ENCODE results near the gene SCGB2B2.
"Not testable (repeated sequence)": the region's sequence is repeated elsewhere in the genome, so short reads cannot be mapped to it uniquely, and the experiment has no call there.

SCGB2B2 gene

GRCh38 chr19:34669305-34669704, 7.7 kb downstream of the SCGB2B2 start:
- no peak for DNase-seq (ENCODE audit: low read depth, low spot score)

DNA sequence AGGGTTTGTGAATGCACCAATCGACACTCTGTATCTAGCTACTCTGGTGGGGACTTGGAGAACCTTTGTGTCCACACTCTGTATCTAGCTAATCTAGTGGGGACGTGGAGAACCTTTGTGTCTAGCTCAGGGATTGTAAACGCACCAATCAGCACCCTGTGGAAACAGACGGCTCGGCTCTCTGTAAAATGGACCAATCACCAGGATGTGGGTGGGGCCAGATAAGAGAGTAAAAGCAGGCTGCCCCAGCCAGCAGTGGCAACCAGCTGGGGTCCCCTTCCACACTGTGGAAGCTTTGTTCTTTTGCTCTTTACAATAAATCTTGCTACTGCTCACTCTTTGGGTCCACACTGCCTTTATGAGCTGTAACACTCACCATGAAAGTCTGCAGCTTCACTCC, 8.3 kb downstream of the SCGB2B2 start:
- not testable (repeated sequence) for DNase-seq (ENCODE audit: low read depth, low spot score)

DNA sequence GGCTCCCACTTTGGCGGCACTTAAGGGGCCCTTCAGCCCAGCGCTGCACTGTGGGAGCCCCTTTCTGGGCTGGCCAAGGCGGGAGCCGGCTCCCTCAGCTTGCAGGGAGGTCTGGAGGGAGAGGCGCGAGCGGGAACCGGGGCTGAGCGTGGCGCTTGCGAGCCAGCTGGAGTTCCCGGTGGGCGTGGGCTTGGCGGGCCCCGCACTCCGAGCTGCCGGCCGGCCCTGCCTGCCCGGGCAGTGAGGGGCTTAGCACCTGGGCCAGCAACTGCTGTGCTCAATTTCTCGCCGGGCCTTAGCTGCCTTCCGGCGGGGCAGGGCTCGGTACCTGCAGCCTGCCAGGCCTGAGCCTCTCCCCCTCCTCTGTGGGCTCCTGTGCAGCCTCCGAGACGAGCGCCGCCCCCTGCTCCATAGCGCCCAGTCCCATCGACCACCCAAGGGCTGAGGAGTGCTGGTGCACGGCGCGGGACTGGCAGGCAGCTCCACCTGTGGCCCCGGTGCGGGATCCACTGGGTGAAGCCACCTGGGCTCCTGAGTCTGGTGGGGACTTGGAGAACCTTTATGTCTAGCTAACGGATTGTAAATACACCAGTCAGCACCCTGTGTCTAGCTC, 8.8 kb downstream of the SCGB2B2 start:
- DNase-seq (ENCODE audit: low read depth, low spot score) = not testable (repeated sequence)

DNA sequence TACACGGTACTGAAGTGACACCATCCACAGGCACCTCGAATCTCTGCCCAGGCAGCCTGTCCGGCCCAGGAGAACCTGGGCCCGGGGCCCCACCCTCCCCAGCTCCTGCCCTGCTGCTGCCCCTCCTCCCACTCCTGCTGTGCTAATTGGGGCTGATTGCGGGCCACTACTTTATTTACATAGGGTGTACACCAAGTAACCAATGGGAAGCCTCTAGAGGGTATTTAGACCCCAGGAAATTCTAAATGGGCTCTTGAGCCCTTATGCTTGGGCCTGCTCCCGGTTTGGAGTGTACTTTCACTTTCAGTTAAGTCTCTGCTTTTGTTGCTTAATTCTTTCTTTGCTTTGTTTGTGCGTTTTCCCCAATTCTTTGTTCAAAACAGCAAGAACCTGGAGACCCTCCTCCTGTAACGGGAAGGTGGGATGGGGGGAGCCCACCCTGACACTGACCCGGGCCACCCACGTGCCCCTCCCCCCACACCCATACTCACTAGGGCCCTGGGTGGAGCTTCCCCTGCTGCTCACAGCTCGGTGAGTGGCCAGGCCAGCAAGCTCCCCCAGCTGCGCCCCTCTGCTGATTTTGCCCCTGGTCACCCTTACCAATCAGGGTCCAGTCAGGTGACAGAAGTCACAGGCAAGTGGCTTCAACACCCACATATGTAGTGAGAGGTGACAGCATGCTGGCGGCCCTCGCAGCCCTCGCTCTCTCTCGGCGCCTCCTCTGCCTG, 9.4 kb downstream of the SCGB2B2 start:
- no peak for DNase-seq (ENCODE audit: low read depth, low spot score)

DNA sequence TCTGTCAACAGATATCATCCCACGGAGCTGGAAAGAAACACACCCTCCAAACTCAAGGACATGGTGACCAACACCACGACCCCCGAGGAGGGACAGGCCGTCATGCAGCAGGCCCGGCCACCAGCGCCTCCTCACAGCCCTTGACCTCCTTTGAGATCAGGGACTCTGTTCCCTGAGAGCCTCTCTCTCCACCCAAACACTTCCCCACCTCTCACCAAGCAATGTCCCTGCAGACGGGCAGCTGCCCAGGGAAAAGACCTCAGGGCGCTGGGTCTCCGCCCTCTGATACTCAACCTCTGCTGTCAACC, 10.0 kb downstream of the SCGB2B2 start:
- no peak for DNase-seq (ENCODE audit: low read depth, low spot score)

DNA sequence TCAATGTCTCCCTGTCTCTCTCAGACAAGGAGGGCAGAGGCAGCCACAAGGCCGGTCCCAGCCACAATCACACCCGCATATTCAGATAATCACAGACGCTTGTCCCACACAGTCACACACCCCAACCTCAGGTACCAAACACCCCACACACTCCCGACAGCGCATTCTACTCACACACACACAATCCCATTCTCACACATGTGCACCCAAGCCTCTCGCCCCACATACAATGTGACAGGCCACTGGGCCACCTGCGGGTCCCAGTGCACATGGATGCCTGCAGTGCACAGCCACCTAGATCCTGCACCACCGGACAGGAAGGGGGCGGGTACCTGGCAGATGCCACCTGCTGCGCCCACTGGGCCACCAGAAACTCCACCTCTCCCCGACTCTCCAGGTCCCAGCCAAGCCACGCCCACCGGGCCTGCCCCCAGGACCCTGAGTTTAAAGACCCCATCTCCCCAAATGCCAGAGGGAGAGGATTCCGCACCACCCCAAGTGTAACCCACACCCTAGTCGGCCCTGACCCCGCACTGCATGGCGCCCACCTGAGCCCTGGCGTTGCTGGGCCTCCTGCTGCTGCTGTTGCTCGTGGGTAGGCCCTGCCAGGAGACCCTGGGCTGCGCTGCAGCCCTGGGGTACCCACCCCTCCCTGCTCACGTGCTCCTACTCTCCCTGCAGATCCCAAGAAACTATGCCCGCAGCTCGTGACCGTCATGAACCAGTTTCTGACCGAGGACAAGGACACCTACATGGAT, 10.6 kb downstream of the SCGB2B2 start:
- no peak for DNase-seq (ENCODE audit: low read depth, low spot score)

- DNase-seq (ENCODE audit: low read depth, low spot score) = not testable (repeated sequence)
Measured at GRCh38 chr19:34665275-34665674, 11.7 kb downstream of the SCGB2B2 start.

DNA sequence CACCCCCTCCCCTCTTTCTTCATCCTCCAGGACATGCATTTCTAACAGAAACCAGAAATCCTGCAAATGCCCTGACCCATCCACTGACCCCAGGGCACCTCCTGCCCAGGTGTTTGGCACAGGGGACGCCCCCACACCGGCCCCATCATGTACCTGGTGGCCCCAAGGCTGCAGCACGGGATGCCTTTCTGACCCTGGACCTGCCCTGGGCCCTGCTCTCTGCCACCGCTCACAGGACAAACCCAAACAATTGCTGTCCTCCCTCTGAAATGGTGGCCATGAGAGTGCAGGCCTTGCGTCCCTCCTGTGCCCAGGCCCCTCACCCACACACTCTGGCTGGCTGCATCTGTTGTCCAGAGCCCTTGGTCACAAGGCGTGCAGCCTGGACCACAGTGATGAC, 12.1 kb downstream of the SCGB2B2 start:
- no peak for DNase-seq (ENCODE audit: low read depth, low spot score)

DNA sequence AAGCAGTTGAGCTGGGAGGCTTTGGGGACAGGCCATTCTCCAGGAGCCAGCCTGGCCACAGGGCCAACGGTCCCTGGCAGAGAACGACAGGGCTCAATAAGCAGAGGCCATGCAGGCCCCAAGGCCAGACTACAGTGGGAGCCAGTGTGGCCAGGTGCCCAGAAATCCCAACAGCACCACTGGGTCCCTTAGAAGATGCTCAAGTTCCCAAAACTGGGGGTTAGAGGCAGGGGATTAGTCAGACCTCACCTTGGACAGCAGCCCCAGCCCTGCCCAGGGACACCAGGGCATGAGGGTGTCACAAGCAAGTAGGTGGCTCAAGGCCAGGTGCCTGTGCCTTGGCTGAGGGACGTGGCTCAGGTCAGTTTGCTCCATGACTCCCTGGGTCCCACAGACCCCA, 12.8 kb downstream of the SCGB2B2 start:
- DNase-seq (ENCODE audit: low read depth, low spot score) = no peak

DNA sequence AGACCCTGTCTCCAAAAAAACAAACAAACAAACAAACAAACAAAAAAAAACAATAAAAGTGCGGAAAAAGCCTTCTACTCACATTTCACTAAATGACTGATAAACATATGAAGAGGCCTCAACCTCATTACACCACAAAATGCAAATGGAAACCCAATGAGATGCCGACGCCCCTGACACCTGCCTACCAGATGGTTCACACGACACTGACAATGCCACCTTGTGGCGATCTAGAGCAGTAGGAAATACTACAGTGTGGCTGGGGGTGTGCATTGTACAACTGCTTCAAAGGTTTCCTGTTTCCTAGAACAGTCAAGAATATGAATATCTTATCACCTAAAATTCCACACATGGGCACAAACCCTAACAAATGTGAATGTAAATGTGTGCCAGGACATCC, 14.0 kb downstream of the SCGB2B2 start:
- no peak for DNase-seq (ENCODE audit: low read depth, low spot score)

DNA sequence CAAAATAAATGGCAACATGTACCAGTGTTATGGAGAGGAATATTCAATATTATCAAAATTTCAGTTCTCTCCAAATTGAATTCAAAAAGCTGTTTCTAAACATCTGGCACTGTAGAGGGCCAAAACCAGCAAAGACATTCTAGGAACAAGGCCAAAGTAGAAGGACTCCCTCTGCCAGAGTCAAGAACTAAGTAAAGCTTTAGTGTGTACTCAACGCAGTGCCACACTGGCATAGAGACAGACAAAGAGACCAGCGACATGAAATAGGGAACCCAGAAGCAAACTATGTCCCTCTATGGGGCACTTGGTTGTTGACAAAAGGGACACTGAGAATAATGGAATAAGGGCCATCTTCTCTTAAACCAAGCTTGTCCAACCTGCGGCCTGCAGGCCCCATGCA, 15.6 kb downstream of the SCGB2B2 start:
- no peak for DNase-seq (ENCODE audit: low read depth, low spot score)

DNA sequence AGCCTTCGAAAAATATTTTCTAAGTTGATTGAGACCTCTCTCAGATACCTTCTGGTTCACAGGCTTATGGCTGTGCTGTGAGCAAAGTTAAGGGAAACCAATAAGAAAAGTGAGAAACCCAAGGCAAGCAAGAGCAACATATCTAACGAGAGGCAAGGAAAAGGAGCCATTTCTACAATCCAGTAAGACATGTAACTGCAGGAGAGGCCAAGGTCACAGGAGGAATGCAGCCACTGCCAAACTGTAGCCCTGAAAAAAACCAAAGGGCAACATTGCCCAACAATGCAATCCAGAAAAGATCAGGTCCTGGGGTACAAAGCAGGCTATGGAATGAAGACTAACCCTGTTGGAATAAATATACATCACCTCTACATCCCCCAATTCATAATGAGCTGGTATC, 21.3 kb downstream of the SCGB2B2 start:
- DNase-seq (ENCODE audit: low read depth, low spot score) = no peak

- no peak for DNase-seq (ENCODE audit: low read depth, low spot score)
Measured at GRCh38 chr19:34654796-34655195, 22.2 kb downstream of the SCGB2B2 start.

GRCh38 chr19:34651747-34652146, 25.2 kb downstream of the SCGB2B2 start:
- DNase-seq (ENCODE audit: low read depth, low spot score) = no peak

- no peak for DNase-seq (ENCODE audit: low read depth, low spot score)
Measured at GRCh38 chr19:34649886-34650543, 26.9 kb downstream of the SCGB2B2 start.

GRCh38 chr19:34645551-34645950, 31.4 kb downstream of the SCGB2B2 start:
- DNase-seq (ENCODE audit: low read depth, low spot score) = no peak

GRCh38 chr19:34644991-34645461, 31.9 kb downstream of the SCGB2B2 start:
- DNase-seq (ENCODE audit: low read depth, low spot score) = no peak

GRCh38 chr19:34642241-34642640, 34.7 kb downstream of the SCGB2B2 start:
- DNase-seq (ENCODE audit: low read depth, low spot score) = no peak

DNA sequence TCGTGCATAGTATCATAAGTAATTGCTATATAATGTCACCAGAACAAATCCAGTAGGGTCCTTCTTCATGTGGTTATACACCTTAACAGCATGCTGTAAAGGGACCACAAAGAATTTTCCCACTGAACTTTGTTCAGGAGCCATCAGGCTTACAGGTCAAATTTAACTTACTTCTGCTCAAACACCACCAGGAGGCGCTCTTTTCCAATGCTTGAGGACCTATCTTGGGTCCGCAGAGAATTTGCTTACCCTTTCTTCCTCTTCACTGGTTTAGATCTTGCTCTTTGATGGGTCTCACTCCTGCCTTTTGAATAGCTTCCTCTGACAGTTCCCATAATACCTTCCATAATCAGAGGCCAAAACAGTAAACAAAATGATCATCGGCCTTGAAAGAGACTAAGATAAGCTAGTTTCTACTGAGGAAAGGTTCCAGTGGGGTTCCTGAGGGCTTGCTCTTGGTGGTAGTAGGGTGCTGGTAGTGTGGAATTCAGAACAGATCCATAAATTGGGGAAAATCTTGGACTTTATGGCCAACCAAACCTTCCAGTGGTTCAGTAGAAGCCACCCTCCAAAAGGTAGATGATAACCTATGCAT, 37.4 kb downstream of the SCGB2B2 start:
- DNase-seq (ENCODE audit: low read depth, low spot score) = no peak

DNA sequence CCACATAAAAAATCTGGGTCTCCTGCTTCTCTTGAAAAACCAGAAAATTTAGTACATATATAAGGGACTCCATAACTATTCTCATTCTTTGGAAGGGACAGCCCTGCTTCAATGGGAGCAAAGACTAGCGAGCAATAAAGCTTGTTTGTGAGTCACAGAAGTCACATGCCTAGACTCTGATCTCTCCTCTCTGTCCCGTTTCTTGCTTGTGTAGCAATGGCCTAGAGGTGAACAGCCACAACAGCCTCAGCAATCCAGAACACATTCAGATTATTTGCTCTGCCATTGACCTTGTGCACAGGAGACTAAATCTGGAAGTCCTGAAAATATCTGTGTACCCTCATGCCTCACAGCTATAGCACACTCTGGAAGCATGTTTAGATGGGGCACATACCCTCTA, 43.2 kb downstream of the SCGB2B2 start:
- no peak for DNase-seq (ENCODE audit: low read depth, low spot score)

Measured in brain pericyte (primary cell).